Naive thymus-derived CD8-positive, alpha-beta T cell (primary cell): ENCODE measurements around the gene CORO7. TPM values are rescaled to one million over a fixed set of nuclear protein-coding genes. Genes with fewer than 3 reads are reported as not detected.

Experiments used
- ATAC-seq, 2 donors: fragments of 150-1000 bp; cut with Tn5 transposase in 1 of 2; sonication (Bioruptor Pico), chemical (Tn5 transposase) in 1 of 2; 1 replicate in 1 of 2; 2 replicates in 1 of 2; pipeline ENCODE4 v1.10.0; 2021; ENCODE audit warnings: mild to moderate bottlenecking in 2 of 2, moderate library complexity in 2 of 2
- POLR2A ChIA-PET: fragments of 350-600 bp; sonication (Branson Sonifier 250); formaldehyde crosslinking; loops from one replicate; lab custom pipeline; 2021; ENCODE audit warnings: antibody characterized with exemption; lab: Charles Lee
- DNase-seq, 10 donors: peaks; one replicate each; pipeline versions ENCODE4 v3.0.0 to v3.0.0-alpha.2; 2020 to 2022
- H3K27ac Mint-ChIP-seq, 10 donors: one replicate each; pipeline ENCODE4 v1.8.0; 2020 to 2022; ENCODE audit warnings: mild to moderate bottlenecking in 10 of 10, mixed read lengths in 10 of 10, moderate library complexity in 4 of 10, inconsistent platforms in 1 of 10
- H3K27me3 Mint-ChIP-seq, 5 donors: one replicate each; pipeline ENCODE4 v1.8.0; 2021 to 2022; ENCODE audit warnings: mixed read lengths in 5 of 5
- H3K36me3 Mint-ChIP-seq, 3 donors: one replicate each; pipeline ENCODE4 v1.8.0; 2020 to 2022; ENCODE audit warnings: mixed read lengths in 3 of 3, mild to moderate bottlenecking in 2 of 3, inconsistent platforms in 1 of 3
- H3K4me1 Mint-ChIP-seq, 4 donors: one replicate each; pipeline ENCODE4 v1.8.0; 2021 to 2022; ENCODE audit warnings: mixed read lengths in 4 of 4
- H3K4me3 Mint-ChIP-seq, 10 donors: one replicate each; pipeline ENCODE4 v1.8.0; 2020 to 2022; ENCODE audit warnings: mild to moderate bottlenecking in 10 of 10, mixed read lengths in 10 of 10, moderate library complexity in 6 of 10, inconsistent platforms in 1 of 10
- H3K9me3 Mint-ChIP-seq, 9 donors: one replicate each; pipeline ENCODE4 v1.8.0; 2020 to 2022; ENCODE audit warnings: mixed read lengths in 9 of 9, mild to moderate bottlenecking in 3 of 9, inconsistent platforms in 1 of 9, moderate library complexity in 1 of 9
- polyA plus RNA-seq, 3 donors: library from polyadenylated mRNA; unstranded; fragments of 300-500 nt; fragmentation: Illumina TruSeq; gene quantifications; one replicate each; pipeline ENCODE4 v1.2.3, GENCODE V29; 2021
- total RNA-seq, 8 experiments: library from RNA in 2 of 8; stranded (reverse) in 2 of 8; gene quantifications; one replicate each; pipeline ENCODE4 v1.2.3 and lab custom pipeline; 2021 to 2026

CORO7 gene
- total and polyA plus RNA-seq, 5 experiments from 2014 or later: 44.6 to 169 (median 79.9) TPM

DNA sequence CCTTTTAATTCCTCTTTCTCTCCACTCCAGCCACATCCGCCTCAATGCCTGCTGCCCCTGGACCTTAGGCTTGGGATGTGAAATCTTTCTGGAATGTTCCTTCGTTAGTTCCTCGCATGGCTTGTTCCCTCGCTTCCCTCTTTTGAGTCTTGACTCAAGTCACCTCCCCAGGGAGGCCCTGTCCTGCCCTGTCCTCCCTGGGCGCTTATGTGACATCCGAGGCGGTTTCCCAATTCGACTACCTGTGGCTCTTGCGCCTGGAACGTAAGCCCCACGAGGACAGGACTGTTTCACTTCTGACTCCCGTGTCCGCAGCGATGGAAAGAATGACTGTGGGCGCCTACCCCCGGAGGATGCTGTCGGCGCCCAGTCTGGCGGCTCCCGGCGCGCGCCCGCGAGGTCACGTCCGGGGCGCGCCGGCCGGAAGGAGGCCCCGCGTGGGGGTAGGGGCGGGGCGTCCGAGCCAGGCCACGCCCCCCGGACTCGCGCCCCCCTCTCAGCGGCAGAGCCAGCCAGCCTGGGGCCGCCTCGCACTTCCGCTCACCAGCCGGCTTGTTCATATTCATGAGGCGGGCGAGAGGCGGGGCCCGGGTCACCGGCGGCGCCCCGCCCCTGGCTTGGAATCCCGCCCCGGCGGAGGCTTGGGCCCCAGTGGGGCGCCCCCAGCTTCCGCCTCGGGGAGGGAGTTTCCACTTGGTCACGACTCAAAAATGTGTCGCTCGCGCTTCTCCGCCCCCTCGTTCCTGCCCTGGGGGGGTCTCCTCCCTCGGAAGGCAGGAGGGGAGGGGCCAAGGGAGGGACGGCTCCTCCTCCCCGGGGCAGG is 109.0 kb downstream of the CORO7 start:
- Mint-ChIP-seq H3K36me3 (no peaks in the 10 kb centered on the region), H3K9me3 (no peaks in the 10 kb centered on the region), H3K27me3 (peaks cover 0 to under 1% (median 0%) of the 10 kb centered on the region in 5 donors), H3K4me3 (peak overlapping the region; percentile 88 to 95 (median 92)), H3K27ac (peak overlapping the region; percentile 93 to 99 (median 96)), H3K4me1 (peaks cover 11 to 35% (median 28%) of the 10 kb centered on the region in 4 donors)
- peak; percentile 90 to 98 (median 98) for DNase-seq
- POLR2A ChIA-PET: interaction anchor here (1.4 to 5.1 kb wide), 6 partner anchors 9 to 53 kb away, joined by 4 to 31 read pairs (median 6); partner anchors contain the start of genes GLIS2 and TFAP4
- peak; percentile 89 to 92 for ATAC-seq

- H3K27me3 Mint-ChIP-seq: no peaks in the 10 kb centered on the region
- peaks cover 11 to 35% (median 28%) of the 10 kb centered on the region in 4 donors for H3K4me1 Mint-ChIP-seq
- ATAC-seq: peak; percentile 13 to 26
- peaks cover 0 to under 1% (median 0%) of the 10 kb centered on the region in 3 donors for H3K36me3 Mint-ChIP-seq
- peak overlapping the region; percentile 93 to 99 (median 96) for H3K27ac Mint-ChIP-seq
- no peaks in the 10 kb centered on the region for H3K9me3 Mint-ChIP-seq
- POLR2A ChIA-PET: interaction anchor here (0.5 to 5.1 kb wide), 10 partner anchors 9 to 806 kb away, joined by 4 to 31 read pairs (median 6); partner anchors contain the start of genes GLIS2 and TFAP4
- H3K4me3 Mint-ChIP-seq: peak overlapping the region; percentile 88 to 95 (median 92)
- peak; percentile 32 to 67 (median 46) for DNase-seq
Observed at GRCh38 chr16:4306470-4307214, 109.8 kb downstream of the CORO7 start.

Other genes starting within 250 kb of the CORO7 start
- gene SRL, start 174.5 kb downstream of the CORO7 start, total RNA-seq: not detected
- gene SRL, start 174.5 kb downstream of the CORO7 start, polyA plus RNA-seq: not detected
- gene TFAP4, start 143.6 kb downstream of the CORO7 start, total RNA-seq: 10 to 100 TPM; 32.6 to 39.8 TPM
- gene TFAP4, start 143.6 kb downstream of the CORO7 start, polyA plus RNA-seq: 1 to 10 TPM in 2 of 3 donors, under 1 TPM in 1; 0.84 to 3.0 (median 1.3) TPM
- gene GLIS2, start 100.5 kb downstream of the CORO7 start, total RNA-seq: under 1 TPM in 1 of 2 experiments, not detected in 1; 0.10 TPM
- gene GLIS2, start 100.5 kb downstream of the CORO7 start, polyA plus RNA-seq: not detected
- 10 to 100 TPM; 40.9 to 46.1 TPM for gene PAM16, start 65.3 kb downstream of the CORO7 start, total RNA-seq
- gene PAM16, start 65.3 kb downstream of the CORO7 start, polyA plus RNA-seq: 10 to 100 TPM; 33.6 to 44.4 (median 39.3) TPM
- gene VASN, start 44.7 kb downstream of the CORO7 start, total RNA-seq: under 1 TPM; 0.30 to 0.34 TPM
- under 1 TPM in 1 of 3 donors, not detected in 2; 0.12 TPM for gene VASN, start 44.7 kb downstream of the CORO7 start, polyA plus RNA-seq
- gene DNAJA3, start 9.3 kb upstream of the CORO7 start, total RNA-seq: 10 to 100 TPM; 70.6 to 71.3 TPM
- 10 to 100 TPM; 43.4 to 64.8 (median 45.2) TPM for gene DNAJA3, start 9.3 kb upstream of the CORO7 start, polyA plus RNA-seq
- 10 to 100 TPM; 53.7 to 63.1 TPM for gene NMRAL1, start 58.0 kb upstream of the CORO7 start, total RNA-seq
- gene NMRAL1, start 58.0 kb upstream of the CORO7 start, polyA plus RNA-seq: 10 to 100 TPM; 52.3 to 67.9 (median 62.9) TPM
- gene HMOX2, start 59.8 kb upstream of the CORO7 start, total RNA-seq: 10 to 100 TPM; 64.3 to 71.9 TPM
- 100 to 1,000 TPM; 123 to 210 (median 145) TPM for gene HMOX2, start 59.8 kb upstream of the CORO7 start, polyA plus RNA-seq
- gene CDIP1, start 122.2 kb upstream of the CORO7 start, total RNA-seq: 10 to 100 TPM; 23.4 to 25.5 TPM
- 10 to 100 TPM; 18.2 to 25.3 (median 25.0) TPM for gene CDIP1, start 122.2 kb upstream of the CORO7 start, polyA plus RNA-seq
- under 1 TPM; 0.38 to 0.52 TPM for gene C16orf96, start 139.7 kb upstream of the CORO7 start, total RNA-seq
- under 1 TPM in 2 of 3 donors, not detected in 1; 0.07 to 0.08 TPM for gene C16orf96, start 139.7 kb upstream of the CORO7 start, polyA plus RNA-seq
- 10 to 100 TPM; 26.0 to 27.4 TPM for gene UBALD1, start 198.3 kb upstream of the CORO7 start, total RNA-seq
- gene UBALD1, start 198.3 kb upstream of the CORO7 start, polyA plus RNA-seq: 1 to 10 TPM; 2.5 to 3.9 (median 2.7) TPM
- 10 to 100 TPM; 66.4 to 70.5 TPM for gene MGRN1, start 208.2 kb upstream of the CORO7 start, total RNA-seq
- gene MGRN1, start 208.2 kb upstream of the CORO7 start, polyA plus RNA-seq: 1 to 10 TPM; 4.5 to 5.8 (median 5.6) TPM